Measurements from ENCODE around the gene KCNC1. TPM values are rescaled to one million over a fixed set of nuclear protein-coding genes. Genes with fewer than 3 reads are reported as not detected.
A peak's percentile ranks its signal among the peaks of the same experiment; 100 is the strongest.

Gene KCNC1
- total and polyA plus RNA-seq, 4 experiments from 2014 or later, result 0.23 TPM; not detected in 3

- Mint-ChIP-seq H3K36me3 (peaks cover 0 to 2% of the 10 kb centered on the region in 2 donors), H3K4me3 (no peak overlapping the region), H3K27ac (no peak overlapping the region), H3K4me1 (no peaks in the 10 kb centered on the region), H3K27me3 (peaks cover 22 to 31% of the 10 kb centered on the region in 2 donors), H3K9me3 (peaks cover 0 to 1% (median 0%) of the 10 kb centered on the region in 8 donors)
- H3K27ac ChIP-seq (ENCODE audit: low read depth, low read length), result no peak overlapping the region
- H3K27me3 ChIP-seq (ENCODE audit: insufficient read depth, low read length), result peaks cover 6% of the 10 kb centered on the region
- H3K36me3 ChIP-seq (ENCODE audit: insufficient read depth, low read length), result no peaks in the 10 kb centered on the region
- POLR2A ChIA-PET (ENCODE audit: partially characterized antibody), result no interaction called here
- CTCF ChIA-PET (ENCODE audit: partially characterized antibody), result interaction anchor here (1.4 kb wide), 1 partner anchor 36 kb away, joined by 3 read pairs; no protein-coding TSS in a partner anchor
- no peaks in the 10 kb centered on the region for H3K4me1 ChIP-seq (ENCODE audit: insufficient read depth, low read length)
- intact Hi-C loops (cut with micrococcal nuclease), result no loop called here
- no peak overlapping the region for H3K4me3 ChIP-seq (ENCODE audit: low read length in 2 of 2)
- DNase-seq, result no peak
- H3K9me3 ChIP-seq (ENCODE audit: control insufficient read depth in 1 of 2, low read length in 2 of 2), result no peaks in the 10 kb centered on the region
Measured at GRCh38 chr11:17694494-17695110, 40.0 kb upstream of the KCNC1 start.

- H3K27me3 Mint-ChIP-seq, result peaks cover 22 to 31% of the 10 kb centered on the region in 2 donors
- Histone ChIP-seq H3K9me3 (ENCODE audit: control insufficient read depth in 1 of 2, low read length in 2 of 2) (no peaks in the 10 kb centered on the region), H3K4me3 (ENCODE audit: low read length in 2 of 2) (no peak overlapping the region), H3K4me1 (ENCODE audit: insufficient read depth, low read length) (no peaks in the 10 kb centered on the region), H3K36me3 (ENCODE audit: insufficient read depth, low read length) (no peaks in the 10 kb centered on the region), H3K27ac (ENCODE audit: low read depth, low read length) (no peak overlapping the region), H3K27me3 (ENCODE audit: insufficient read depth, low read length) (peaks cover 6% of the 10 kb centered on the region)
- ChIA-PET CTCF (ENCODE audit: partially characterized antibody) (interaction anchor here (1.4 kb wide), 1 partner anchor 35 kb away, joined by 3 read pairs; no protein-coding TSS in a partner anchor), POLR2A (ENCODE audit: partially characterized antibody) (no interaction called here)
- H3K4me1 Mint-ChIP-seq, result no peaks in the 10 kb centered on the region
- DNase-seq, result no peak
- H3K9me3 Mint-ChIP-seq, result peaks cover 0 to 1% (median 0%) of the 10 kb centered on the region in 8 donors
- no peak overlapping the region for H3K27ac Mint-ChIP-seq
- H3K36me3 Mint-ChIP-seq, result peaks cover 0 to 2% of the 10 kb centered on the region in 2 donors
- H3K4me3 Mint-ChIP-seq, result no peak overlapping the region
- intact Hi-C loops (cut with micrococcal nuclease), result no loop called here
Measured at GRCh38 chr11:17695454-17696441, 38.8 kb upstream of the KCNC1 start.

GRCh38 chr11:17696741-17697140 is 37.8 kb upstream of the KCNC1 start:
- no peak for DNase-seq
- Mint-ChIP-seq H3K36me3 (peaks cover 0 to 2% of the 10 kb centered on the region in 2 donors), H3K4me3 (no peak overlapping the region), H3K27me3 (peaks cover 23 to 28% of the 10 kb centered on the region in 2 donors), H3K9me3 (peaks cover 0 to 1% (median 0%) of the 10 kb centered on the region in 8 donors), H3K4me1 (no peaks in the 10 kb centered on the region), H3K27ac (no peak overlapping the region)
- peaks cover 6% of the 10 kb centered on the region for H3K27me3 ChIP-seq (ENCODE audit: insufficient read depth, low read length)
- H3K27ac ChIP-seq (ENCODE audit: low read depth, low read length), result no peak overlapping the region
- ChIA-PET CTCF (ENCODE audit: partially characterized antibody) (no interaction called here), POLR2A (ENCODE audit: partially characterized antibody) (no interaction called here)
- no peaks in the 10 kb centered on the region for H3K9me3 ChIP-seq (ENCODE audit: control insufficient read depth in 1 of 2, low read length in 2 of 2)
- intact Hi-C loops (cut with micrococcal nuclease), result no loop called here
- H3K4me3 ChIP-seq (ENCODE audit: low read length in 2 of 2), result no peak overlapping the region
- H3K36me3 ChIP-seq (ENCODE audit: insufficient read depth, low read length), result no peaks in the 10 kb centered on the region
- H3K4me1 ChIP-seq (ENCODE audit: insufficient read depth, low read length), result no peaks in the 10 kb centered on the region

GRCh38 chr11:17697175-17697949 is 37.2 kb upstream of the KCNC1 start:
- Histone ChIP-seq H3K27ac (ENCODE audit: low read depth, low read length) (no peak overlapping the region), H3K4me1 (ENCODE audit: insufficient read depth, low read length) (no peaks in the 10 kb centered on the region), H3K9me3 (ENCODE audit: control insufficient read depth in 1 of 2, low read length in 2 of 2) (no peaks in the 10 kb centered on the region), H3K36me3 (ENCODE audit: insufficient read depth, low read length) (no peaks in the 10 kb centered on the region), H3K27me3 (ENCODE audit: insufficient read depth, low read length) (peaks cover 3% of the 10 kb centered on the region), H3K4me3 (ENCODE audit: low read length in 2 of 2) (no peak overlapping the region)
- Mint-ChIP-seq H3K36me3 (peaks cover 0 to 2% of the 10 kb centered on the region in 2 donors), H3K27me3 (peaks cover 20 to 24% of the 10 kb centered on the region in 2 donors), H3K9me3 (peaks cover 0 to 1% (median 0%) of the 10 kb centered on the region in 8 donors), H3K4me3 (no peak overlapping the region), H3K4me1 (no peaks in the 10 kb centered on the region), H3K27ac (no peak overlapping the region)
- intact Hi-C loops (cut with micrococcal nuclease), result no loop called here
- ChIA-PET POLR2A (ENCODE audit: partially characterized antibody) (no interaction called here), CTCF (ENCODE audit: partially characterized antibody) (no interaction called here)
- DNase-seq, result no peak

- intact Hi-C loops (cut with micrococcal nuclease), result no loop called here
- Histone ChIP-seq H3K27me3 (ENCODE audit: insufficient read depth, low read length) (peaks cover 3% of the 10 kb centered on the region), H3K4me1 (ENCODE audit: insufficient read depth, low read length) (no peaks in the 10 kb centered on the region), H3K9me3 (ENCODE audit: control insufficient read depth in 1 of 2, low read length in 2 of 2) (no peaks in the 10 kb centered on the region), H3K4me3 (ENCODE audit: low read length in 2 of 2) (no peak overlapping the region), H3K36me3 (ENCODE audit: insufficient read depth, low read length) (no peaks in the 10 kb centered on the region), H3K27ac (ENCODE audit: low read depth, low read length) (no peak overlapping the region)
- Mint-ChIP-seq H3K27me3 (peaks cover 18 to 24% of the 10 kb centered on the region in 2 donors), H3K36me3 (peaks cover 0 to 2% of the 10 kb centered on the region in 2 donors), H3K4me1 (no peaks in the 10 kb centered on the region), H3K4me3 (no peak overlapping the region), H3K27ac (peak overlapping the region in 1 of 7 donors; percentile 85), H3K9me3 (peaks cover 0 to 2% (median 0%) of the 10 kb centered on the region in 8 donors)
- no peak for DNase-seq
- POLR2A ChIA-PET (ENCODE audit: partially characterized antibody), result no interaction called here
- CTCF ChIA-PET (ENCODE audit: partially characterized antibody), result no interaction called here
Measured at GRCh38 chr11:17699147-17700114, 35.1 kb upstream of the KCNC1 start.

- H3K27me3 ChIP-seq (ENCODE audit: insufficient read depth, low read length), result peaks cover 3% of the 10 kb centered on the region
- intact Hi-C loops (cut with micrococcal nuclease), result no loop called here
- H3K9me3 ChIP-seq (ENCODE audit: control insufficient read depth in 1 of 2, low read length in 2 of 2), result no peaks in the 10 kb centered on the region
- no peak overlapping the region for H3K27ac ChIP-seq (ENCODE audit: low read depth, low read length)
- Mint-ChIP-seq H3K27me3 (peaks cover 16 to 25% of the 10 kb centered on the region in 2 donors), H3K9me3 (peaks cover 0 to 2% (median 0%) of the 10 kb centered on the region in 8 donors), H3K4me3 (no peak overlapping the region), H3K4me1 (no peaks in the 10 kb centered on the region), H3K27ac (no peak overlapping the region), H3K36me3 (no peaks in the 10 kb centered on the region)
- CTCF ChIA-PET (ENCODE audit: partially characterized antibody), result no interaction called here
- no peaks in the 10 kb centered on the region for H3K36me3 ChIP-seq (ENCODE audit: insufficient read depth, low read length)
- H3K4me1 ChIP-seq (ENCODE audit: insufficient read depth, low read length), result no peaks in the 10 kb centered on the region
- no peak for DNase-seq
- H3K4me3 ChIP-seq (ENCODE audit: low read length in 2 of 2), result no peak overlapping the region
- POLR2A ChIA-PET (ENCODE audit: partially characterized antibody), result no interaction called here
Measured at GRCh38 chr11:17700991-17701390, 33.6 kb upstream of the KCNC1 start.

Data from CD4-positive, alpha-beta memory T cell (primary cell).